OCI-LY3 (cell line): Measurements from ENCODE around the gene IER3.

Experiments used
- H2AFZ ChIP-seq: fragments of 200-600, 300-600 bp; shearing (Covaris generic); 2 replicates; pipeline ENCODE4 v1.6.0; 2014; ENCODE audit warnings: antibody characterized with exemption, low read depth, low read length
- H3K27ac ChIP-seq: fragments of 200-600, 300-600 bp; sonication (generic); 2 replicates; pipeline ENCODE4 v1.5.1; 2014; ENCODE audit warnings: mild to moderate bottlenecking, low read length, moderate library complexity, mixed read lengths
- H3K27me3 ChIP-seq: fragments of 200-600, 300-600 bp; sonication (generic); 2 replicates; pipeline ENCODE4 v1.6.1; 2014; ENCODE audit warnings: low read depth, low read length, mixed read lengths
- H3K36me3 ChIP-seq: fragments of 200-600, 300-600 bp; sonication (generic); replicated peaks from 2 replicates; pipeline ENCODE3; 2014; ENCODE audit warnings: low read depth, low read length, mixed read lengths
- H3K4me1 ChIP-seq: fragments of 300-600, 200-600 bp; sonication (generic); 2 replicates; pipeline ENCODE4 v1.6.1; 2014; ENCODE audit warnings: low read length, mixed read lengths
- H3K4me2 ChIP-seq: fragments of 200-600, 300-600 bp; sonication (generic); 2 replicates; pipeline ENCODE4 v1.6.1; 2014; ENCODE audit warnings: low read length, mixed read lengths
- H3K4me3 ChIP-seq: fragments of 300-600, 200-600 bp; sonication (generic); 2 replicates; pipeline ENCODE4 v1.5.1; 2014; ENCODE audit warnings: antibody characterized with exemption, mild to moderate bottlenecking, low read length, moderate library complexity
- H3K79me2 ChIP-seq: fragments of 300-600, 200-600 bp; shearing (Covaris generic); 2 replicates; pipeline ENCODE4 v1.6.1; 2014; ENCODE audit warnings: mild to moderate bottlenecking, low read length, mixed read lengths
- H3K9ac ChIP-seq: fragments of 300-600, 200-600 bp; shearing (Covaris generic); 2 replicates; pipeline ENCODE4 v1.6.0; 2014; ENCODE audit warnings: mild to moderate bottlenecking, low read length, moderate library complexity
- H3K9me3 ChIP-seq: fragments of 200-600, 300-600 bp; shearing (Covaris generic); 2 replicates; pipeline ENCODE4 v1.6.1; 2014; ENCODE audit warnings: low read length, mixed read lengths; ENCODE audit not compliant: insufficient read depth
- H4K20me1 ChIP-seq: fragments of 200-600, 300-600 bp; sonication (generic); 2 replicates; pipeline ENCODE4 v1.6.1; 2016; ENCODE audit warnings: low read length, mixed read lengths; ENCODE audit not compliant: insufficient read depth
- CTCF ChIP-seq: fragments of 200-600, 300-600 bp; sonication (generic); IDR thresholded peaks from 2 replicates; pipeline ENCODE4 v1.5.1; 2014; ENCODE audit warnings: antibody characterized with exemption, low read length, low read depth
- EZH2phosphoT487 ChIP-seq: fragments of 200-600 bp; shearing (Covaris generic); IDR thresholded peaks from 2 replicates; pipeline ENCODE4 v1.6.1; 2018; ENCODE audit warnings: antibody characterized with exemption, mixed run types, low read depth

Gene IER3

DNA sequence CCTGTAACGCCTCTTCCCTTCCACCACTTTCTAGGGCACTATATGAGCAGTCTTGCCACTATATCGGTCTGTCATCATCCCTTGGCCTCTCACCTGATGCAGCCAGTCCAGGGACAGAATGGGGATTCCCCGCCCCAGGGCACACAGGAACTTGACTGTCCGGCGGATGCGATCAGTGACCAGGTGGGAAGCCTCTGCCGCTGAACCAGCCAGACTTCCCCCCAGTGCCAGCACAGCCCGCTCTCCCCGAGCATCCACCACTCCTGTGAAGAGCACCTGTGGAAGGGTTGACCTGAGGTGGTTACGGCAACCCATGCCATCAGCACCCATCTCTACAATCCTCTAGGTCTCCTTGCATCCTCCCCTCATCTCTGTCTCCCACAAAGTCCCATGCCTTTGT, 41.3 kb downstream of the IER3 start:
- no peaks in the 10 kb centered on the region for H3K79me2 ChIP-seq
- no peak overlapping the region for H3K4me3 ChIP-seq
- H3K9ac ChIP-seq: no peak overlapping the region
- H3K4me1 ChIP-seq: no peaks in the 10 kb centered on the region
- no peak overlapping the region for H2AFZ ChIP-seq
- no peaks in the 10 kb centered on the region for H3K9me3 ChIP-seq
- no peaks in the 10 kb centered on the region for H3K27me3 ChIP-seq
- no peaks in the 10 kb centered on the region for H4K20me1 ChIP-seq
- no peak for TF ChIP-seq CTCF
- no peak for TF ChIP-seq EZH2phosphoT487
- H3K36me3 ChIP-seq: no peaks in the 10 kb centered on the region
- H3K4me2 ChIP-seq: no peak overlapping the region
- H3K27ac ChIP-seq: no peak overlapping the region

- no peaks in the 10 kb centered on the region for H3K27me3 ChIP-seq
- H3K9me3 ChIP-seq: no peaks in the 10 kb centered on the region
- no peak overlapping the region for H3K9ac ChIP-seq
- no peaks in the 10 kb centered on the region for H3K79me2 ChIP-seq
- H3K4me3 ChIP-seq: no peak overlapping the region
- H3K4me1 ChIP-seq: peaks cover 3% of the 10 kb centered on the region; the same call in 1 of the 2 replicates
- H3K36me3 ChIP-seq: no peaks in the 10 kb centered on the region
- H3K4me2 ChIP-seq: no peak overlapping the region
- H4K20me1 ChIP-seq: no peaks in the 10 kb centered on the region
- H2AFZ ChIP-seq: no peak overlapping the region
- no peak overlapping the region for H3K27ac ChIP-seq
- TF ChIP-seq CTCF (no peak), EZH2phosphoT487 (no peak)
Observed at GRCh38 chr6:30700340-30700739, 44.0 kb downstream of the IER3 start.

- H3K9me3 ChIP-seq: no peaks in the 10 kb centered on the region
- no peak for TF ChIP-seq EZH2phosphoT487
- no peak for TF ChIP-seq CTCF
- H4K20me1 ChIP-seq: no peaks in the 10 kb centered on the region
- H3K27me3 ChIP-seq: no peaks in the 10 kb centered on the region
- H3K27ac ChIP-seq: no peak overlapping the region
- H3K36me3 ChIP-seq: no peaks in the 10 kb centered on the region
- no peaks in the 10 kb centered on the region for H3K79me2 ChIP-seq
- H3K9ac ChIP-seq: no peak overlapping the region
- no peak overlapping the region for H3K4me2 ChIP-seq
- H3K4me1 ChIP-seq: peaks cover 9% of the 10 kb centered on the region; the same call in 1 of the 2 replicates
- H2AFZ ChIP-seq: no peak overlapping the region
- no peak overlapping the region for H3K4me3 ChIP-seq
Observed at GRCh38 chr6:30696432-30696831, 47.9 kb downstream of the IER3 start.
